SW480 (cell line): ENCODE results near the gene CEACAM19.

Experiments
- DNase-seq: peaks from one replicate; pipeline ENCODE4 v3.0.0-alpha.2; 2016; ENCODE audit warnings: low spot score

The CEACAM19 gene

GRCh38 chr19:44723299-44723951, 52.1 kb downstream of the CEACAM19 start:
- no peak for DNase-seq

- DNase-seq = peak; percentile 76
Observed at GRCh38 chr19:44723952-44724319, 52.7 kb downstream of the CEACAM19 start.

- peak; percentile 52 for DNase-seq
Observed at GRCh38 chr19:44725251-44725650, 54.0 kb downstream of the CEACAM19 start.

DNA sequence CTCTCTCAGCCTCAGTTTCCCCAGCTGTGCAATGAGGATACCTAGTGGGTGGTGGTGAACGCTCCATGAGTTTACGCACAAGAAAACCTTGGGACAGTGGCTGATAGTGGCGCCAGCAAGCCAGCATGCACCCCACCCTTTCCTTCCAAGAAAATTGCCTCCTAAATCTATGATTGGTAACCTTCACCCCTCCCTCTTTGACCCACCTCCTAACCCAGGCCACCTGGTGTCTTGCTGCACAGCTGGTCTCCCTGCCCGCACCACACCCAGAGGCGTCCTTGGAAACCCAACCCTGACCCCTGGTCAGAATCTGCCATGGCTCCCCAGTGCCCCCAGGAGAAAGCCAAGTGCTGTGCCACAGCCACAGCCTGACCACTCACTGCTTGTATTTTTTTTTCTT, 54.4 kb downstream of the CEACAM19 start:
- no peak for DNase-seq

- no peak for DNase-seq
Observed at GRCh38 chr19:44726465-44726864, 55.2 kb downstream of the CEACAM19 start.

DNA sequence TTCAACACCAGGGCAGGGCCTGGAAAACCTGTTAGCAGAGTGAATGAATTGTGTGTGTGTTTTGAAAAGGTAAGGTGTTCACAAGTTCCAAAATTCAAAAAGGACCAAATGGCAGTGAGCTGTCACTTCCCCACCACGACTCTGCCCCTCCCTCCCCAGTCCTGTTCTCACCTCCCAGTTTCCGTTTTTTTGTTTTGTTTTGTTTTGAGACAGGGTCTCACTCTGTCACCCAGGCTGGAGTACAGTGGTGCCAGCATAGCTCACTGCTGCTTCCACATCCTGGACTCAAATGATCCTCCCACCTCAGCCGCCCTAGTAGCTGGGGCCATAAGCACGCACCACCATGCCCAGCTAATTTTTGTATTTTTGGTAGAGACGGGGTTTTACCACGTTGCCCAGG, 56.9 kb downstream of the CEACAM19 start:
- DNase-seq = no peak

GRCh38 chr19:44729516-44730033, 58.3 kb downstream of the CEACAM19 start:
- no peak for DNase-seq

DNA sequence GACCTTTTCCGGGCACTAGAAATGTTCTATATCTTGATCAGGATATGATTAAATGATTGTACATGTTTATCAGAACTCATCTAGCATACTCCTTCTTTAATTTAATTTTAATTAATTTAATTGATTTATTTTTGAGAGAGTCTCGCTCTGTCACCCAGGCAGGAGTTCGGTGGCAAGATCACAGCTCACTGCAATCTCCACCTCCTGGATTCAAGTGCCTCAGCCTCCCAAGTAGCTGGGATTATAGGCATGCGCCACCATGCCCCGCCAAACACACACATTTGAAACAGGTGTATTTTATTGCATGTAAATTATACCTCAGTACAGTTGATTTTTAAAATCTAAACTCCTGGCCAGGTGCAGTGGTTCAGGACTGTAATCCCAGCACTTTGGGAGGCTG, 59.8 kb downstream of the CEACAM19 start:
- no peak for DNase-seq

DNA sequence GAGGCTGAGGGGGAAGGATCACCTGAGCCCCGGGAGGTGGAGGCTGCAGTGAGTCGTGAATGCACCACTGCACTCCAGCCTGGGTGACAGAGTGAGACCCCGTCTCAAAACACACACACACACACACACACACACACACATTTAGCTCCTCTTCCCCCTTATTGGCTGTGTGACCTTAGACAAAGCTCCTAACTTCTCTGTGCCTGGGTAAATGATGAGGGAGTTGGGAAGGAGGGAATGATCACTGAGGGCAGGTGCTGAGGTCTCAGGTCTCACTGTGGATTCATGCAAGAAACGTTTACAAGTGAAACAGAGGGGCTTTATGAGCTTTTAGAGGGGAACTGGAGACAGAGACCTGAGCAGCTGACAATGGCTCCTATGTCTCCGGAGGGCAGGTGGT, 60.3 kb downstream of the CEACAM19 start:
- no peak for DNase-seq

DNA sequence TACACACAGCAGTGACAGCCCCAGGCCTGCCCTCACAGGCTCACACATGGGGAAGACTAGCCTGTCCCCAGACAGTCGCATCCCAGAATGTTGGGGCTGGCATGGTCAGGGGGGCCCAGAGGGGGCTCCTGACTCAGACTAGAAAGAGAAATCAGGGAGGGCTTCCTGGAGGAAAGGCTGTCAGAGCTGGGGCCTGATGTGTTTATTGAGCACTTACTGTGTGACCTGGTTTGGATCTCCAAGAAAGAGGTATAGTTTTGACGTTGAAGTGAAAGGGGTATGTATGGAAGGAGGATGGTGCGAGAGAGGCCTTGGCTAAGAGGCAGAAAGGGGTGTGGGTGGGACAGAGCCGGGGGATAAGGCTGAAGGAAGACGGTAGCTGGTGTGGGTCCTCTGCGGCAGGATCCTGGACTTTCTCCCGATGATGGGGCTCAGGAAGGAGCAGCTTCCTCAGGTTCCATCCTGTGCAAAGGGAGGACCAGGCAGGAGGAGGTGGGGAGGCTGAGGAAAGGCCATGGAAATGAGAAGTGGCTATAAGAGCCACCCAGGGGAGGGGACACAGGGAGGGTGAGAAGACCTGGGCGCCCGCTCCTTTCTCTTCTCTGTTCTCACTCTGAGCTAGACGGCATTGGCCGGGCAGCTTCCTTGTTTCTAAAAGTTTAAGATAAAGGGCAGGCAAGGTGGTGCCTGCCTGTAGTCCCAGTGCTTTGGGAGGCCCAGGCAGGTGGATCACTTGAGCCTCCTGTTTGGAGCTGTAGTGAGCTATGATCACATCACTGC, 61.1 kb downstream of the CEACAM19 start:
- no peak for DNase-seq
